RWPE1 (cell line): Measurements from ENCODE around the gene NFE2L1.

Source experiments
- CTCF ChIA-PET: fragments of 350-600 bp; sonication (Branson Sonifier 250); formaldehyde crosslinking; extraction: SDS; loops from one replicate; lab custom pipeline; 2021; lab: Yijun Ruan, JAX
- POLR2A ChIA-PET: fragments of 400-600 bp; formaldehyde crosslinking; extraction: SDS; loops from one replicate; lab custom pipeline; 2020; ENCODE audit warnings: antibody characterized with exemption; ENCODE audit not compliant: low non-redundant PET; lab: Yijun Ruan, JAX
- DNase-seq: peaks from one replicate; pipeline ENCODE4 v3.0.0; 2012; ENCODE audit warnings: low spot score
- H3K27ac ChIP-seq: fragments of 450-650 bp; 2 replicates; pipeline ENCODE4 v1.5.1; 2017
- TF ChIP-seq, protein P1 (sequence below): fragments of 450-650 bp; conservative IDR thresholded peaks from 2 replicates; pipeline ENCODE4 v1.5.1; 2017; ENCODE audit warnings: low read depth, mild to moderate bottlenecking

NFE2L1 gene

DNA sequence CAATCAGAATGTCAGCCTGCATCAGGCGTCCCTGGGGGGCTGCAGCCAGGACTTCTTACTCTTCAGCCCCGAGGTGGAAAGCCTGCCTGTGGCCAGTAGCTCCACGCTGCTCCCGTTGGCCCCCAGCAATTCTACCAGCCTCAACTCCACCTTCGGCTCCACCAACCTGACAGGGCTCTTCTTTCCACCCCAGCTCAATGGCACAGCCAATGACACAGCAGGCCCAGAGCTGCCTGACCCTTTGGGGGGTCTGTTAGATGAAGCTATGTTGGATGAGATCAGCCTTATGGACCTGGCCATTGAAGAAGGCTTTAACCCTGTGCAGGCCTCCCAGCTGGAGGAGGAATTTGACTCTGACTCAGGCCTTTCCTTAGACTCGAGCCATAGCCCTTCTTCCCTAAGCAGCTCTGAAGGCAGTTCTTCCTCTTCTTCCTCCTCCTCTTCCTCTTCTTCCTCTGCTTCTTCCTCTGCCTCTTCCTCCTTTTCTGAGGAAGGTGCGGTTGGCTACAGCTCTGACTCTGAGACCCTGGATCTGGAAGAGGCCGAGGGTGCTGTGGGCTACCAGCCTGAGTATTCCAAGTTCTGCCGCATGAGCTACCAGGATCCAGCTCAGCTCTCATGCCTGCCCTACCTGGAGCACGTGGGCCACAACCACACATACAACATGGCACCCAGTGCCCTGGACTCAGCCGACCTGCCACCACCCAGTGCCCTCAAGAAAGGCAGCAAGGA lies 10.4 kb downstream of the NFE2L1 start:
- DNase-seq: no peak
- TF ChIP-seq, protein P1, sequence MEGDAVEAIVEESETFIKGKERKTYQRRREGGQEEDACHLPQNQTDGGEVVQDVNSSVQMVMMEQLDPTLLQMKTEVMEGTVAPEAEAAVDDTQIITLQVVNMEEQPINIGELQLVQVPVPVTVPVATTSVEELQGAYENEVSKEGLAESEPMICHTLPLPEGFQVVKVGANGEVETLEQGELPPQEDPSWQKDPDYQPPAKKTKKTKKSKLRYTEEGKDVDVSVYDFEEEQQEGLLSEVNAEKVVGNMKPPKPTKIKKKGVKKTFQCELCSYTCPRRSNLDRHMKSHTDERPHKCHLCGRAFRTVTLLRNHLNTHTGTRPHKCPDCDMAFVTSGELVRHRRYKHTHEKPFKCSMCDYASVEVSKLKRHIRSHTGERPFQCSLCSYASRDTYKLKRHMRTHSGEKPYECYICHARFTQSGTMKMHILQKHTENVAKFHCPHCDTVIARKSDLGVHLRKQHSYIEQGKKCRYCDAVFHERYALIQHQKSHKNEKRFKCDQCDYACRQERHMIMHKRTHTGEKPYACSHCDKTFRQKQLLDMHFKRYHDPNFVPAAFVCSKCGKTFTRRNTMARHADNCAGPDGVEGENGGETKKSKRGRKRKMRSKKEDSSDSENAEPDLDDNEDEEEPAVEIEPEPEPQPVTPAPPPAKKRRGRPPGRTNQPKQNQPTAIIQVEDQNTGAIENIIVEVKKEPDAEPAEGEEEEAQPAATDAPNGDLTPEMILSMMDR: no peak
- CTCF ChIA-PET: interaction anchor here (1.1 kb wide), 1 partner anchor 9 kb away, joined by 4 read pairs; no protein-coding TSS in a partner anchor
- POLR2A ChIA-PET: interaction anchor here (2.0 kb wide), 1 partner anchor 10 kb away, joined by 10 read pairs; the partner anchor contains the start of gene NFE2L1
- H3K27ac ChIP-seq: peak overlapping the region; percentile 99

DNA sequence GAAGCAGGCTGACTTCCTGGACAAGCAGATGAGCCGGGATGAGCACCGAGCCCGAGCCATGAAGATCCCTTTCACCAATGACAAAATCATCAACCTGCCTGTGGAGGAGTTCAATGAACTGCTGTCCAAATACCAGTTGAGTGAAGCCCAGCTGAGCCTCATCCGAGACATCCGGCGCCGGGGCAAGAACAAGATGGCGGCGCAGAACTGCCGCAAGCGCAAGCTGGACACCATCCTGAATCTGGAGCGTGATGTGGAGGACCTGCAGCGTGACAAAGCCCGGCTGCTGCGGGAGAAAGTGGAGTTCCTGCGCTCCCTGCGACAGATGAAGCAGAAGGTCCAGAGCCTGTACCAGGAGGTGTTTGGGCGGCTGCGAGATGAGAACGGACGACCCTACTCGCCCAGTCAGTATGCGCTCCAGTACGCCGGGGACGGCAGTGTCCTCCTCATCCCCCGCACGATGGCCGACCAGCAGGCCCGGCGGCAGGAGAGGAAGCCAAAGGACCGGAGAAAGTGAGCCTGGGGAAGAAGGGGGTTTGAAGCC lies 11.0 kb downstream of the NFE2L1 start:
- POLR2A ChIA-PET: interaction anchor here (2.0 kb wide), 1 partner anchor 11 kb away, joined by 10 read pairs; the partner anchor contains the start of gene NFE2L1
- peak overlapping the region; percentile 99 for H3K27ac ChIP-seq
- DNase-seq: no peak
- CTCF ChIA-PET: interaction anchor here (1.1 kb wide), 1 partner anchor 10 kb away, joined by 4 read pairs; no protein-coding TSS in a partner anchor
- TF ChIP-seq, protein P1: no peak

DNA sequence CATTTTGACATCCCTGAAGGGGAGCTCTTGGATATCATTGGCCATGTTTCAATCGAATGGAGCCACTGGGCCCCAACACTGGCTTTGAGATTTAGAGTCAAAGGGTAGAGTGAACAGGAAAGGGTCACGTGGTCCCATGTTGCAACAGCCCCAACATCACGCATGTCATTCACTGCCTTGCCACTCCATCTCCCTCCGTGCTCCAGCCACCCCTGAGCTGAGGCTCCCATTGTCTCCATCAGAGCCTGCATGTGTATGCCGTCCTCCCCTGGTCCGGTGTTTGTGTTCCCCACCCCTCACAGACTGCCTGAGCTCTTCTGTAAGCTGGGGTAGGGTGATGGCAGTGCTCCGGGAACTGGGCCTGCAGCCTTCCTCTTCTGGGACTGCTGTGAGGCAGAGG lies 12.1 kb downstream of the NFE2L1 start:
- ChIA-PET POLR2A (no interaction called here), CTCF (interaction anchor here (0.5 to 1.0 kb wide), 2 partner anchors 17 to 33 kb away, joined by 3 to 7 read pairs; no protein-coding TSS in a partner anchor)
- no peak for DNase-seq
- TF ChIP-seq, protein P1: no peak
- H3K27ac ChIP-seq: peak overlapping the region; percentile 99

DNA sequence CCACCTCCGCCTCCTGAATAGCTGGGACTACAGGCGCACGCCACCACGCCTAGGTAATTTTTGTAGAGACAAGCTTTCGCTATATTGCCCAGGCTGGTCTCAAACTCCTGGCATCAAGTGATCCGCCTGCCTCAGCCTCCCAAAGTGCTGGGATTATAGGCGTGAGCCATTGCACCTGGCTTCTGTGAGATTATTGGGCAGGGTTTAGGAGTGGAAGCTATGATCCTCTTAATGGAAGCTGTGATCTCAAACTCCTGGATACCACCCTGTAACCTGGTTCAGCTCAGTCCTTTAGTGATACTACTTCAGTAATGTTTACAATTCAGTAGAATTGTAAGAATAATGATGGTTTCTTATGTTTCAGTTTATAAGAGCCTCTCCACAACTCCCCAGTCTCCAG lies 14.1 kb downstream of the NFE2L1 start:
- CTCF ChIA-PET: no interaction called here
- POLR2A ChIA-PET: no interaction called here
- no peak for DNase-seq
- H3K27ac ChIP-seq: peak overlapping the region; percentile 62
- TF ChIP-seq, protein P1: no peak

DNA sequence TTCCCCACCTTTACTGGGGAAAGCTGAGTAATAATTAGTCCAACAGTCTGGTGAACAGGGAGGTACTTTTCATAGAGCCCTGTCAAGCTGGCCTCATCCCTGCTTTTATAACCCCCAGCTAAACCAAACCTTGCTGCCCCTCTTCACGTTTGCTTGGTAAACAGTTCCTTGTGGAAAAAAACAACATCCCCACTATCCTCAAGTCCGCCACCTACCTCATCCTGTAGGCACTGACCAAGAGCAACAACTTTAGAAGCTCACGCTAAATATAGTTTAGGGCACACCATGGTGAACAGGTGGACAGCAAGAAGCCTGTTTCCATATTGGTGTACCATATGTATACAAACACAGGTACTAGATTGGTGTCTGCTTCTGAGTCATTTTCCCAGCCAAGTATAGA lies 16.5 kb downstream of the NFE2L1 start:
- DNase-seq: no peak
- POLR2A ChIA-PET: interaction anchor here (1.1 kb wide), 1 partner anchor 16 kb away, joined by 6 read pairs; the partner anchor contains the start of gene NFE2L1
- TF ChIP-seq, protein P1: no peak
- no peak overlapping the region for H3K27ac ChIP-seq
- CTCF ChIA-PET: interaction anchor here (0.9 kb wide), 1 partner anchor 10 kb away, joined by 3 read pairs; no protein-coding TSS in a partner anchor

DNA sequence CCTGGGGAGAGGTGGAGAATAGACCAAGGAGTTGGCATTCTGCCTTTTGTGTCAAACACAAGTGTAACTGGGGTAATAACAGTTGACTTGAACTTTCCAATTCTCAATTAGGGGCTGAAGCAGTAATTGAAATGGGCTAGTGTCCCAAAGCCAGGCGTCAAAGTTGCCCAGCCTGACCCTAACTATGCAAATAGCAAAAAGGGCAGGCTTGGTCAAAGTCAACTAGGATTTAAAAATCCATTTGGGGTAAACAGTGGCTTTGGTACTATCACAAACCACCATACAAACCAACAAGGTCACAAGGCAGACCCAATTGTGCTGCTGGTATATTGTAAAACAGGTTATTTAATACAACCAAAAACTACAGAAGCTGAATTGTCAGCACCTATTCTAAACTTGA lies 18.0 kb downstream of the NFE2L1 start:
- CTCF ChIA-PET: interaction anchor here (0.6 to 1.0 kb wide), 2 partner anchors 23 to 87 kb away, joined by 3 read pairs; no protein-coding TSS in a partner anchor
- TF ChIP-seq, protein P1: no peak
- DNase-seq: no peak
- H3K27ac ChIP-seq: peak overlapping the region; percentile 80
- POLR2A ChIA-PET: no interaction called here
